Spleen (tissue), 11 donors: ENCODE results near the gene CNTNAP2. TPM values are rescaled to one million over a fixed set of nuclear protein-coding genes. Genes with fewer than 3 reads are reported as not detected.

Experiments used
- DNase-seq: peaks from one replicate; pipeline ENCODE4 v3.0.0-alpha.2; 2020
- H3K27ac ChIP-seq, 8 donors: fragments of 200-600 bp; sonication (generic) in 7 of 8; 1 replicate in 4 of 8; 2 replicates in 4 of 8; pipeline versions ENCODE4 v1.5.0 to v1.8.0; 2016 to 2021; ENCODE audit warnings: inconsistent platforms in 4 of 8, mild to moderate bottlenecking in 4 of 8, moderate library complexity in 1 of 8
- H3K27me3 ChIP-seq, 7 donors: fragments of 200-600 bp; sonication (generic) in 6 of 7; replicated peaks in 1 of 7; 1 replicate in 4 of 7; 2 replicates in 3 of 7; pipeline versions ENCODE4 v1.5.0 to v1.8.0; 2016 to 2021; ENCODE audit warnings: inconsistent platforms in 3 of 7, mild to moderate bottlenecking in 1 of 7
- H3K36me3 ChIP-seq, 6 donors: fragments of 200-600 bp; sonication (generic) in 5 of 6; 1 replicate in 4 of 6; 2 replicates in 2 of 6; pipeline versions ENCODE4 v1.5.0 to v1.8.0; 2016 to 2021; ENCODE audit warnings: inconsistent platforms in 2 of 6
- H3K4me1 ChIP-seq, 6 donors: fragments of 200-600 bp; sonication (generic) in 5 of 6; 1 replicate in 3 of 6; 2 replicates in 3 of 6; pipeline versions ENCODE4 v1.5.0 to v1.8.0; 2016 to 2021; ENCODE audit warnings: inconsistent platforms in 3 of 6
- H3K4me3 ChIP-seq, 8 donors: fragments of 200-600 bp; sonication (generic) in 7 of 8; 1 replicate in 4 of 8; 2 replicates in 4 of 8; pipeline versions ENCODE4 v1.5.0 to v1.8.0; 2016 to 2021; ENCODE audit warnings: inconsistent platforms in 4 of 8, mild to moderate bottlenecking in 4 of 8, moderate library complexity in 2 of 8
- H3K9me3 ChIP-seq, 8 donors: fragments of 200-600 bp; sonication (generic) in 7 of 8; 1 replicate in 4 of 8; 2 replicates in 4 of 8; pipeline versions ENCODE4 v1.5.0 to v1.8.0; 2016 to 2021; ENCODE audit warnings: inconsistent platforms in 4 of 8
- POLR2A ChIP-seq, 3 donors: fragments of 450-650 bp; IDR thresholded peaks; one replicate each; pipeline ENCODE4 v1.5.1; 2017; ENCODE audit warnings: antibody characterized with exemption in 3 of 3, mild to moderate bottlenecking in 1 of 3
- POLR2AphosphoS5 ChIP-seq, 3 donors: sonication (generic); formaldehyde crosslinking; IDR thresholded peaks; one replicate each; pipeline ENCODE4 v1.5.1; 2017; ENCODE audit warnings: antibody characterized with exemption in 3 of 3
- WGBS, 5 donors: extraction: QIAGEN DNeasy Blood & Tissue Kit in 3 of 5; methylation state at CpG; one replicate each; pipeline versions ENCODE4 v1.1.5 to v1.1.7; 2013 to 2018; 5-methylcytosine and 5-hydroxymethylcytosine counted together
- intact Hi-C: fragments of 100-400 bp; cut with DNase I; formaldehyde crosslinking; loops from one replicate; pipeline ENCODE4 v1.15.0; 2023; ENCODE audit warnings: low total_unique reads
- polyA plus RNA-seq, 3 donors: library from polyadenylated mRNA; stranded (reverse); fragments of 200-250 nt; gene quantifications; one replicate each; pipeline ENCODE4 v1.2.1, GENCODE V29; 2013
- total RNA-seq, 7 donors: library from RNA; depleted of rRNA in 3 of 7; stranded (reverse); fragments of >200 nt in 3 of 7; fragmentation: NEBNext Ultra II Directional in 4 of 7; extraction: Animal tissue kit (Norgen Biotek cat#: 25700) in 4 of 7; gene quantifications; one replicate each; pipeline versions ENCODE4 v1.1.0 to v1.2.1, GENCODE V29; 2016 to 2021
- TF ChIP-seq, protein P1 (sequence below), 11 experiments: fragments of 200-600 bp in 7 of 11; fragments of 450-650 bp in 4 of 11; sonication (generic) in 4 of 11; IDR thresholded peaks in 8 of 11; conservative IDR thresholded peaks in 3 of 11; 1 replicate in 7 of 11; 2 replicates in 4 of 11; pipeline versions ENCODE4 v1.4.0 to v1.8.0; 2016 to 2021; ENCODE audit warnings: antibody characterized with exemption in 11 of 11, inconsistent platforms in 4 of 11, mild to moderate bottlenecking in 1 of 11
- donor health status: healthy with polysubstance abuse.
- donor health status: DM: no; HTN: no; CAD: no; lungs with moderate emphysema.
- donor health status: DM: no; HTN: no; CAD: no.
- donor health status: Bipolar disorder and iron deficiency.
- donor health status: healthy.
- donor health status: DM: no; HTN: no; CAD: no.
- donor health status: DM: yes; HTN: yes; CAD: no.

The CNTNAP2 gene
- total and polyA plus RNA-seq, 10 donors = 0.13 to 2.0 (median 0.82) TPM

GRCh38 chr7:147636553-147636952 lies 1520.0 kb downstream of the CNTNAP2 start:
- Histone ChIP-seq H3K27me3 (no peaks in the 10 kb centered on the region), H3K4me3 (no peak overlapping the region), H3K4me1 (no peaks in the 10 kb centered on the region), H3K36me3 (no peaks in the 10 kb centered on the region), H3K27ac (no peak overlapping the region), H3K9me3 (peaks cover 0 to 36% (median 6%) of the 10 kb centered on the region in 8 donors)
- WGBS, 5 donors = 70 to 92% (median 84%) methylated on average over 2 of the region's 2 CpGs
- TF ChIP-seq POLR2A (IDR thresholded peaks at IDR 0.05) (no peak), POLR2AphosphoS5 (IDR thresholded peaks at IDR 0.05) (no peak)
- TF ChIP-seq, protein P1, sequence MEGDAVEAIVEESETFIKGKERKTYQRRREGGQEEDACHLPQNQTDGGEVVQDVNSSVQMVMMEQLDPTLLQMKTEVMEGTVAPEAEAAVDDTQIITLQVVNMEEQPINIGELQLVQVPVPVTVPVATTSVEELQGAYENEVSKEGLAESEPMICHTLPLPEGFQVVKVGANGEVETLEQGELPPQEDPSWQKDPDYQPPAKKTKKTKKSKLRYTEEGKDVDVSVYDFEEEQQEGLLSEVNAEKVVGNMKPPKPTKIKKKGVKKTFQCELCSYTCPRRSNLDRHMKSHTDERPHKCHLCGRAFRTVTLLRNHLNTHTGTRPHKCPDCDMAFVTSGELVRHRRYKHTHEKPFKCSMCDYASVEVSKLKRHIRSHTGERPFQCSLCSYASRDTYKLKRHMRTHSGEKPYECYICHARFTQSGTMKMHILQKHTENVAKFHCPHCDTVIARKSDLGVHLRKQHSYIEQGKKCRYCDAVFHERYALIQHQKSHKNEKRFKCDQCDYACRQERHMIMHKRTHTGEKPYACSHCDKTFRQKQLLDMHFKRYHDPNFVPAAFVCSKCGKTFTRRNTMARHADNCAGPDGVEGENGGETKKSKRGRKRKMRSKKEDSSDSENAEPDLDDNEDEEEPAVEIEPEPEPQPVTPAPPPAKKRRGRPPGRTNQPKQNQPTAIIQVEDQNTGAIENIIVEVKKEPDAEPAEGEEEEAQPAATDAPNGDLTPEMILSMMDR (IDR thresholded peaks at IDR 0.05 in 8 of 11, conservative IDR thresholded peaks at IDR 0.05 in 3 of 11) = no peak
- DNase-seq = no peak
- intact Hi-C loops = no loop called here

GRCh38 chr7:147638566-147638965 lies 1522.0 kb downstream of the CNTNAP2 start:
- H3K4me1 ChIP-seq = no peaks in the 10 kb centered on the region
- H3K27ac ChIP-seq = no peak overlapping the region
- no peaks in the 10 kb centered on the region for H3K27me3 ChIP-seq
- TF ChIP-seq POLR2A (IDR thresholded peaks at IDR 0.05) = no peak
- TF ChIP-seq, protein P1 (IDR thresholded peaks at IDR 0.05 in 8 of 11, conservative IDR thresholded peaks at IDR 0.05 in 3 of 11) = no peak
- no peak for TF ChIP-seq POLR2AphosphoS5 (IDR thresholded peaks at IDR 0.05)
- H3K36me3 ChIP-seq = no peaks in the 10 kb centered on the region
- DNase-seq = no peak
- no peak overlapping the region for H3K4me3 ChIP-seq
- peaks cover 0 to 20% (median under 1%) of the 10 kb centered on the region in 8 donors for H3K9me3 ChIP-seq
- intact Hi-C loops = no loop called here

DNA sequence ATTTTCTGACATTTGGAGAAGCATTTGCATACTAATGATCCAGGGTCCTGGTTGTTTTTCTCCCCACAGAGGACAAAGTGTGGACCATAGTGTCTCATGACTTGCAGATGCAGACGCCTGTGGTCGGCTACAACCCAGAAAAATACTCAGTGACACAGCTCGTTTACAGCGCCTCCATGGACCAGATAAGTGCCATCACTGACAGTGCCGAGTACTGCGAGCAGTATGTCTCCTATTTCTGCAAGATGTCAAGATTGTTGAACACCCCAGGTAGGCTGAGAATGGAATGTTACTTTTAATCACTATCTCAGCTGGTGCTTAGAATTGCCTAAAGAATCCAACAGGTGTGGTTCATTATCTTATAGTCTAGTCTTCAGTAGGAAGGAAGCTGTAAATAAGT lies 1522.4 kb downstream of the CNTNAP2 start:
- Histone ChIP-seq H3K4me1 (no peaks in the 10 kb centered on the region), H3K9me3 (peaks cover 0 to 17% (median 0%) of the 10 kb centered on the region in 8 donors), H3K27me3 (no peaks in the 10 kb centered on the region), H3K27ac (no peak overlapping the region), H3K36me3 (no peaks in the 10 kb centered on the region), H3K4me3 (no peak overlapping the region)
- WGBS, 5 donors = 84 to 96% (median 91%) methylated on average over 6 of the region's 6 CpGs
- intact Hi-C loops = no loop called here
- no peak for DNase-seq
- no peak for TF ChIP-seq POLR2AphosphoS5 (IDR thresholded peaks at IDR 0.05)
- TF ChIP-seq POLR2A (IDR thresholded peaks at IDR 0.05) = no peak
- TF ChIP-seq, protein P1 (IDR thresholded peaks at IDR 0.05 in 8 of 11, conservative IDR thresholded peaks at IDR 0.05 in 3 of 11) = no peak

GRCh38 chr7:147639751-147640150 lies 1523.2 kb downstream of the CNTNAP2 start:
- WGBS, 5 donors = 67 to 81% (median 74%) methylated on average over 3 of the region's 3 CpGs
- H3K9me3 ChIP-seq = peaks cover 0 to 17% (median 0%) of the 10 kb centered on the region in 8 donors
- no peaks in the 10 kb centered on the region for H3K4me1 ChIP-seq
- no peaks in the 10 kb centered on the region for H3K36me3 ChIP-seq
- no peaks in the 10 kb centered on the region for H3K27me3 ChIP-seq
- intact Hi-C loops = no loop called here
- no peak overlapping the region for H3K27ac ChIP-seq
- DNase-seq = no peak
- no peak for TF ChIP-seq POLR2A (IDR thresholded peaks at IDR 0.05)
- TF ChIP-seq, protein P1 (IDR thresholded peaks at IDR 0.05 in 8 of 11, conservative IDR thresholded peaks at IDR 0.05 in 3 of 11) = no peak
- TF ChIP-seq POLR2AphosphoS5 (IDR thresholded peaks at IDR 0.05) = no peak
- no peak overlapping the region for H3K4me3 ChIP-seq
